Type B pancreatic cell (in vitro differentiated cells): ENCODE measurements around the gene PNP. TPM values are rescaled to one million over a fixed set of nuclear protein-coding genes. Genes with fewer than 3 reads are reported as not detected.

Source experiments
- DNase-seq: peaks from one replicate; pipeline ENCODE4 v3.0.0; 2021; ENCODE audit warnings: mixed read lengths; ENCODE audit not compliant: unreplicated experiment; ENCODE audit errors: extremely low spot score
- H3K27ac Mint-ChIP-seq: 2 replicates; pipeline ENCODE4 v1.8.0; 2021; ENCODE audit warnings: mild to moderate bottlenecking, mixed read lengths
- H3K27me3 Mint-ChIP-seq: 2 replicates; pipeline ENCODE4 v1.8.0; 2021; ENCODE audit warnings: mixed read lengths
- H3K36me3 Mint-ChIP-seq: 2 replicates; pipeline ENCODE4 v1.8.0; 2021; ENCODE audit warnings: mixed read lengths
- H3K4me1 Mint-ChIP-seq: one replicate; pipeline ENCODE4 v1.8.0; 2021; ENCODE audit warnings: mixed read lengths; ENCODE audit not compliant: unreplicated experiment
- H3K4me3 Mint-ChIP-seq: 2 replicates; pipeline ENCODE4 v1.8.0; 2021; ENCODE audit warnings: mild to moderate bottlenecking, mixed read lengths
- H3K9me3 Mint-ChIP-seq: 2 replicates; pipeline ENCODE4 v1.8.0; 2021; ENCODE audit warnings: mixed read lengths
- CTCF ChIP-seq: fragments of 200-600 bp; sonication (generic); conservative IDR thresholded peaks from 2 replicates; pipeline ENCODE4 v1.5.0; 2021; ENCODE audit warnings: antibody characterized with exemption, mild to moderate bottlenecking
- total RNA-seq: library from RNA; stranded (reverse); gene quantifications from 2 replicates; pipeline ENCODE4 v1.2.1, GENCODE V29; 2021; ENCODE audit warnings: low replicate concordance

The PNP gene
- total RNA-seq, 1 donor from 2014 or later: 36.9 TPM

DNA sequence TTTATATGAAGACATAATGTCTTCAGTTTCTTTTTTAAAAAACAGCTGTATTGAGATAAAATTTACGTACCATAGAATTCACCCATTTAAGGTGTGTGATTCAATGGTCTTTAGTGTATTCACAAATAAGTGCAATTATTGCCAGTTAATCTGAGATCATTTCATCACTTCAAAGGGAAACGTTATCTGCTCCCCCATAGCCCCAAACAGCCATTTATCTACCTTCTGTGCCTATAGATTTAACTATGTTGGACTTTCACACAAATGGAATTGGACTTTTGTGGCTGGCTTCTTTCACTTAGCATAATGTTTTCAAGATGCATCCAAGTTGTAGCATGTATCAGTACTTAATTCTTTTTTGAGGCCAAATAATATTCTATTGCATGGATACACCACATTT, 9.7 kb downstream of the PNP start:
- no peak overlapping the region for H3K4me3 Mint-ChIP-seq
- no peak for DNase-seq
- no peaks in the 10 kb centered on the region for H3K27me3 Mint-ChIP-seq
- H3K9me3 Mint-ChIP-seq: no peaks in the 10 kb centered on the region
- no peak overlapping the region for H3K27ac Mint-ChIP-seq
- TF ChIP-seq CTCF: no peak
- no peaks in the 10 kb centered on the region for H3K4me1 Mint-ChIP-seq
- peaks cover 12% of the 10 kb centered on the region for H3K36me3 Mint-ChIP-seq

- Mint-ChIP-seq H3K27ac (no peak overlapping the region), H3K9me3 (no peaks in the 10 kb centered on the region), H3K27me3 (no peaks in the 10 kb centered on the region), H3K4me1 (no peaks in the 10 kb centered on the region), H3K4me3 (no peak overlapping the region), H3K36me3 (peaks cover 2% of the 10 kb centered on the region)
- no peak for DNase-seq
- TF ChIP-seq CTCF: no peak
Observed at GRCh38 chr14:20482382-20482781, 13.2 kb downstream of the PNP start.

GRCh38 chr14:20485900-20486299, 16.7 kb downstream of the PNP start:
- no peak for DNase-seq
- Mint-ChIP-seq H3K4me3 (no peak overlapping the region), H3K36me3 (no peaks in the 10 kb centered on the region), H3K27me3 (no peaks in the 10 kb centered on the region), H3K27ac (no peak overlapping the region), H3K9me3 (peaks cover 4% of the 10 kb centered on the region), H3K4me1 (peaks cover 6% of the 10 kb centered on the region)
- TF ChIP-seq CTCF: no peak

DNA sequence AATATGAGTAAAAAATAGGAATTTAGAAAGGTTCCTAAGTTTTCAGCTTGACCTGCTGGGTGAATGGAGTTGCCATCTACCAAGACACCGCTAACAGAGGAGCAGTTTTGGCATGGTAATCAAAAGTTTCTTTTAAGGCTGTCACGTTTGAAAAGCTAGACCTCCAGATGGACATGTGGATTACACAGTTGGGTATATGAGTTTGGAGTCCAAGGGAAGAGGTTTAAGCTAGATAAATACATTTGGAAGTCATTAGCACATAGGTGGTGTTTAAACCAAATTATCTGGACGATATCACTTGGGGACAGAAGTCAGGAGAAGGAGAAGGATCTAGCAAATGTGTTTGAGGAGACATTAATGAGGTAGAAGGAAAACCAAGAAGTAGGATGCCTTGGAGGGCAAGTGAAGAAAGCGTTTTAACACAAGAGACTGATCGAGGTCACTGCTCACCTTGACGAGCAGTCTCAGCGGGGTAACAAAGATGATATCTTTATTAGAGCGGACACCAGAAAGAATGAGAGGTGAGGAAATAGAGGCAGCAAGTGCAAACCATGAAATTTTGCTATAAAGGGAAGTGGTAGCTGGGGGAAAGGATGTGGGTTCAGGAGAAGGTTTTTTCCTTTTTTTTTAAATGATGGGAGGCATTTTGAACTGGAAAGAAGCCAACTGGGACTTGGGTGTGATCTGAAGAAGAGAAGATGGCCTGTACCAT, 17.6 kb downstream of the PNP start:
- Mint-ChIP-seq H3K36me3 (no peaks in the 10 kb centered on the region), H3K27me3 (no peaks in the 10 kb centered on the region), H3K9me3 (peaks cover 4% of the 10 kb centered on the region), H3K27ac (no peak overlapping the region), H3K4me1 (peaks cover 6% of the 10 kb centered on the region), H3K4me3 (no peak overlapping the region)
- TF ChIP-seq CTCF: no peak
- no peak for DNase-seq

- DNase-seq: no peak
- H3K27me3 Mint-ChIP-seq: no peaks in the 10 kb centered on the region
- no peak overlapping the region for H3K27ac Mint-ChIP-seq
- H3K36me3 Mint-ChIP-seq: no peaks in the 10 kb centered on the region
- peaks cover 4% of the 10 kb centered on the region for H3K9me3 Mint-ChIP-seq
- TF ChIP-seq CTCF: no peak
- H3K4me3 Mint-ChIP-seq: no peak overlapping the region
- peaks cover 6% of the 10 kb centered on the region for H3K4me1 Mint-ChIP-seq
Observed at GRCh38 chr14:20487396-20487725, 18.2 kb downstream of the PNP start.
